HL-60 (cell line): Measurements from ENCODE around the gene DZIP3.

ENCODE experiments used
- DNase-seq, 2 experiments: peaks; one replicate each; pipeline ENCODE4 v3.0.0-alpha.2; 2010 to 2020; ENCODE audit warnings: low read depth in 1 of 2, low spot score in 1 of 2
- H3K27ac ChIP-seq: fragments of 250-450 bp; sonication (Bioruptor Pico); replicated peaks from 2 replicates; pipeline ENCODE4 v1.5.1; 2020; ENCODE audit warnings: mild to moderate bottlenecking, moderate library complexity
- H3K27me3 ChIP-seq: fragments of 250-450 bp; sonication (Bioruptor Pico); 2 replicates; pipeline ENCODE4 v1.5.1; 2021; ENCODE audit warnings: mild to moderate bottlenecking, moderate library complexity; ENCODE audit not compliant: insufficient read depth, poor library complexity, severe bottlenecking
- H3K4me3 ChIP-seq: replicated peaks from 2 replicates; pipeline ENCODE4 v1.5.1; 2011; ENCODE audit warnings: mild to moderate bottlenecking, control low read depth, low read length; ENCODE audit not compliant: insufficient read depth
- CTCF ChIP-seq: IDR thresholded peaks from one replicate; pipeline ENCODE4 v1.5.1; 2011; ENCODE audit warnings: low read length, control low read depth, inconsistent platforms; ENCODE audit not compliant: insufficient read depth
- GABPA ChIP-seq: IDR thresholded peaks from 2 replicates; pipeline ENCODE4 v1.6.1; 2012; ENCODE audit warnings: low read depth
- POLR2AphosphoS5 ChIP-seq: IDR thresholded peaks from 2 replicates; pipeline ENCODE4 v1.6.1; 2012; ENCODE audit warnings: low read depth
- SPI1 ChIP-seq: IDR thresholded peaks from 2 replicates; pipeline ENCODE4 v1.6.1; 2012; ENCODE audit warnings: low read depth, mild to moderate bottlenecking, borderline replicate concordance
- TF ChIP-seq, protein P1 (sequence below): IDR thresholded peaks from 2 replicates; pipeline ENCODE4 v1.6.1; 2012; ENCODE audit warnings: low read depth; ENCODE audit not compliant: insufficient replicate concordance

The DZIP3 gene

DNA sequence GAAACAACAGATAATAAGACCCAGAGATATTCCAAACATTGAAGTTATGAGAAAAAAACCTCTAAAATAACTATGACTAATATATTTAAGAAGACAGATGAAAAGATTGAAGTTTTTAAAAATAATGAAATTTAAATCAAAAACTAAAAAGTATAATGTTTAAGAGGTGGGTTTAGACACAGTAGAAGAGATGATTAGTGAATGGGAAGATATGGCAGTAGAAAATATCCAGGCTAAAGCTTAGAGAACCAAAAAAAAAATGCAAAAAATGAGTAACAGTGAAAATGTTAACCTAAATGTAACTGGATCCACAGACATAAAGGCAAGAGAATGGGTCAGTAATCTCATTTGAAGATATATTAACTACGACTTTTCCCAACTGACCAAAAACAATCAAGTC, 115.5 kb downstream of the DZIP3 start:
- DNase-seq, result no peak
- no peak for TF ChIP-seq CTCF
- TF ChIP-seq, protein P1, sequence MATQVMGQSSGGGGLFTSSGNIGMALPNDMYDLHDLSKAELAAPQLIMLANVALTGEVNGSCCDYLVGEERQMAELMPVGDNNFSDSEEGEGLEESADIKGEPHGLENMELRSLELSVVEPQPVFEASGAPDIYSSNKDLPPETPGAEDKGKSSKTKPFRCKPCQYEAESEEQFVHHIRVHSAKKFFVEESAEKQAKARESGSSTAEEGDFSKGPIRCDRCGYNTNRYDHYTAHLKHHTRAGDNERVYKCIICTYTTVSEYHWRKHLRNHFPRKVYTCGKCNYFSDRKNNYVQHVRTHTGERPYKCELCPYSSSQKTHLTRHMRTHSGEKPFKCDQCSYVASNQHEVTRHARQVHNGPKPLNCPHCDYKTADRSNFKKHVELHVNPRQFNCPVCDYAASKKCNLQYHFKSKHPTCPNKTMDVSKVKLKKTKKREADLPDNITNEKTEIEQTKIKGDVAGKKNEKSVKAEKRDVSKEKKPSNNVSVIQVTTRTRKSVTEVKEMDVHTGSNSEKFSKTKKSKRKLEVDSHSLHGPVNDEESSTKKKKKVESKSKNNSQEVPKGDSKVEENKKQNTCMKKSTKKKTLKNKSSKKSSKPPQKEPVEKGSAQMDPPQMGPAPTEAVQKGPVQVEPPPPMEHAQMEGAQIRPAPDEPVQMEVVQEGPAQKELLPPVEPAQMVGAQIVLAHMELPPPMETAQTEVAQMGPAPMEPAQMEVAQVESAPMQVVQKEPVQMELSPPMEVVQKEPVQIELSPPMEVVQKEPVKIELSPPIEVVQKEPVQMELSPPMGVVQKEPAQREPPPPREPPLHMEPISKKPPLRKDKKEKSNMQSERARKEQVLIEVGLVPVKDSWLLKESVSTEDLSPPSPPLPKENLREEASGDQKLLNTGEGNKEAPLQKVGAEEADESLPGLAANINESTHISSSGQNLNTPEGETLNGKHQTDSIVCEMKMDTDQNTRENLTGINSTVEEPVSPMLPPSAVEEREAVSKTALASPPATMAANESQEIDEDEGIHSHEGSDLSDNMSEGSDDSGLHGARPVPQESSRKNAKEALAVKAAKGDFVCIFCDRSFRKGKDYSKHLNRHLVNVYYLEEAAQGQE, result no peak
- no peak for TF ChIP-seq SPI1
- no peak for TF ChIP-seq GABPA
- Histone ChIP-seq H3K4me3 (no peak overlapping the region), H3K27me3 (no peaks in the 10 kb centered on the region), H3K27ac (no peak overlapping the region)

- no peak for TF ChIP-seq GABPA
- TF ChIP-seq POLR2AphosphoS5, result no peak
- TF ChIP-seq, protein P1, result no peak
- TF ChIP-seq CTCF, result no peak
- TF ChIP-seq SPI1, result no peak
- H3K27me3 ChIP-seq, result no peaks in the 10 kb centered on the region
- no peak for DNase-seq
- H3K27ac ChIP-seq, result no peak overlapping the region
- no peak overlapping the region for H3K4me3 ChIP-seq
Observed at GRCh38 chr3:108713009-108713516, 123.5 kb downstream of the DZIP3 start.

DNA sequence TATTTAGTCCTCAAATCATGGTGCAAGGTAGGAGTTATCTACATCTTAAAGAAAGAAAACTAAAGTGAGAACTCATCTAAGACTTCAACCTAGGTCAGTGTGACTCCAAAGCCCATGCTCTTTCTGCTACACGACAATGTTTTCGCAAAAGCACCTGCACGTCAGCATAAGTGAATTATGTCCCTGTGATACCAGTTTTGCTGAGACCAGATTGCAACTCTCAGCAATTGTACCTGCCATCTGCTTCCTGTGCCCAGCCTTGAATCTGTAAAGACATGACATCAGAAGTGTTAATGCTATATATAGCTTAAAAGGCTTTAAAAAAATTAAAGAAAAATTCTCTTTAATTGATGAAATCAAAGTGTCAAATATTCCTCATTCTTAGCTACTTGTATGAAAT, 124.3 kb downstream of the DZIP3 start:
- no peaks in the 10 kb centered on the region for H3K27me3 ChIP-seq
- TF ChIP-seq SPI1, result no peak
- TF ChIP-seq GABPA, result no peak
- TF ChIP-seq POLR2AphosphoS5, result no peak
- TF ChIP-seq, protein P1, result no peak
- TF ChIP-seq CTCF, result no peak
- H3K27ac ChIP-seq, result no peak overlapping the region
- no peak for DNase-seq
- no peak overlapping the region for H3K4me3 ChIP-seq
